GM12878 (cell line): ENCODE results near the gene CYP46A1. TPM values are rescaled to one million over a fixed set of nuclear protein-coding genes. Genes with fewer than 3 reads are reported as not detected.

Experiments
- ATAC-seq: fragments of 200-7000 bp; cut with Tn5 transposase; 3 replicates; pipeline ENCODE4 v1.9.1; 2020; ENCODE audit warnings: mild to moderate bottlenecking, moderate library complexity
- BruUV-seq: library from RNA; stranded (reverse); fragments of 400-500 nt; replicated peaks from 2 replicates; lab custom pipeline; 2021; lab: Mats Ljungman, UMichigan
- CTCF ChIA-PET: fragments of 300-600 bp; sonication (Branson Sonifier 250); formaldehyde crosslinking; extraction: SDS; loops from one replicate; lab custom pipeline; 2021; ENCODE audit warnings: inconsistent platforms; lab: Yijun Ruan, JAX
- POLR2A ChIA-PET: fragments of 350-600 bp; formaldehyde crosslinking; extraction: SDS; loops from one replicate; lab custom pipeline; 2021; ENCODE audit warnings: inconsistent platforms; lab: Charles Lee
- RAD21 ChIA-PET: fragments of 300-600 bp; sonication (Branson Sonifier 250); formaldehyde crosslinking; loops from one replicate; lab custom pipeline; 2023; ENCODE audit warnings: antibody characterized with exemption; ENCODE audit not compliant: unreplicated experiment; lab: Charles Lee
- SMC1A ChIA-PET: fragments of 300-600 bp; sonication (Branson Sonifier 250); formaldehyde crosslinking; loops from one replicate; lab custom pipeline; 2023; ENCODE audit not compliant: unreplicated experiment, uncharacterized antibody; lab: Charles Lee
- DNase-seq: peaks from one replicate; pipeline ENCODE4 v3.0.0-alpha.2; 2011; ENCODE audit warnings: low read depth, low spot score
- FAIRE-seq: peaks from 3 replicates; lab custom pipeline; 2011; peaks lifted over from hg19 to GRCh38; lab: Jason Lieb, UNC
- H2AFZ ChIP-seq: 2 replicates; pipeline ENCODE4 v1.6.0; 2011; ENCODE audit warnings: low read depth, low read length, control low read depth; ENCODE audit not compliant: control insufficient read depth
- H3K27ac ChIP-seq: 2 replicates; pipeline ENCODE4 v1.5.1; 2011; ENCODE audit warnings: control low read depth; ENCODE audit not compliant: control insufficient read depth, insufficient read depth
- H3K27me3 ChIP-seq, 2 experiments: replicated peaks in 1 of 2; 2 replicates each; pipeline versions ENCODE4 v1.6.0 to v1.6.1; 2011; ENCODE audit warnings: low read length in 1 of 2; ENCODE audit not compliant: control insufficient read depth in 2 of 2, insufficient read depth in 2 of 2
- H3K36me3 ChIP-seq, 2 experiments: 2 replicates each; pipeline ENCODE4 v1.5.1; 2011; ENCODE audit warnings: low read length in 1 of 2; ENCODE audit not compliant: control insufficient read depth in 2 of 2, insufficient read depth in 2 of 2
- H3K4me1 ChIP-seq: 2 replicates; pipeline ENCODE4 v1.6.1; 2011; ENCODE audit warnings: mild to moderate bottlenecking, low read length, moderate library complexity, mixed read lengths; ENCODE audit not compliant: control insufficient read depth, insufficient read depth
- H3K4me2 ChIP-seq: 2 replicates; pipeline ENCODE4 v1.6.0; 2011; ENCODE audit warnings: control low read depth; ENCODE audit not compliant: control insufficient read depth, insufficient read depth
- H3K4me3 ChIP-seq: fragments of 200-600 bp; sonication (generic); 2 replicates; pipeline ENCODE4 v1.5.1; 2016
- H3K79me2 ChIP-seq: 2 replicates; pipeline ENCODE4 v1.6.0; 2011; ENCODE audit warnings: low read length; ENCODE audit not compliant: control insufficient read depth, insufficient read depth
- H3K9ac ChIP-seq: 2 replicates; pipeline ENCODE4 v1.8.0; 2011; ENCODE audit warnings: low read length, control low read depth, mixed read lengths; ENCODE audit not compliant: control insufficient read depth, insufficient read depth
- H3K9me3 ChIP-seq: replicated peaks from 3 replicates; pipeline ENCODE4 v1.5.1; 2011; ENCODE audit warnings: mild to moderate bottlenecking, low read length; ENCODE audit not compliant: control insufficient read depth, insufficient read depth
- H4K20me1 ChIP-seq: 2 replicates; pipeline ENCODE4 v1.6.0; 2011; ENCODE audit not compliant: control insufficient read depth, insufficient read depth
- CBFB ChIP-seq: IDR thresholded peaks from 2 replicates; pipeline ENCODE4 v1.6.1; 2016; ENCODE audit warnings: antibody characterized with exemption, low read depth
- CREB1 ChIP-seq: IDR thresholded peaks from 2 replicates; pipeline ENCODE4 v1.6.1; 2012; ENCODE audit warnings: low read depth, mild to moderate bottlenecking, inconsistent platforms
- EZH2 ChIP-seq: IDR thresholded peaks from 2 replicates; pipeline ENCODE4 v1.6.1; 2012; ENCODE audit warnings: low read depth, mild to moderate bottlenecking, control low read depth, inconsistent platforms, low read length, borderline replicate concordance; ENCODE audit not compliant: control insufficient read depth
- NFYA ChIP-seq: IDR thresholded peaks from 2 replicates; pipeline ENCODE4 v1.6.1; 2011; ENCODE audit warnings: low read depth, mild to moderate bottlenecking, low read length, improper control_type of control experiment, borderline replicate concordance
- PAX8 ChIP-seq: fragments of 450-650 bp; IDR thresholded peaks from 2 replicates; pipeline ENCODE4 v1.6.1; 2017; ENCODE audit warnings: mild to moderate bottlenecking, moderate library complexity
- SMARCA5 ChIP-seq: fragments of 450-650 bp; IDR thresholded peaks from 2 replicates; pipeline ENCODE4 v1.6.1; 2017; ENCODE audit warnings: mild to moderate bottlenecking
- SUPT20H ChIP-seq: IDR thresholded peaks from 2 replicates; pipeline ENCODE4 v1.6.1; 2011; ENCODE audit warnings: low read depth, mild to moderate bottlenecking, low read length, moderate library complexity, borderline replicate concordance; ENCODE audit not compliant: control insufficient read depth
- SUZ12 ChIP-seq: fragments of 200-600 bp; sonication (generic); IDR thresholded peaks from one replicate; pipeline ENCODE4 v1.6.1; 2018; ENCODE audit warnings: antibody characterized with exemption, mild to moderate bottlenecking; ENCODE audit not compliant: unreplicated experiment
- TCF3 ChIP-seq: IDR thresholded peaks from 2 replicates; pipeline ENCODE4 v1.6.1; 2012; ENCODE audit warnings: low read depth, mild to moderate bottlenecking, low read length, borderline replicate concordance; ENCODE audit not compliant: insufficient read depth
- ZNF24 ChIP-seq: fragments of 450-650 bp; IDR thresholded peaks from 2 replicates; pipeline ENCODE4 v1.6.1; 2017; ENCODE audit warnings: antibody characterized with exemption, mild to moderate bottlenecking
- WGBS: methylation state at CpG from one replicate; pipeline ENCODE4 v1.1.6; 2016; ENCODE audit warnings: low lambda C conversion rate; ENCODE audit not compliant: insufficient replicate concordance, insufficient coverage; ENCODE audit errors: missing lambda C conversion rate; 5-methylcytosine and 5-hydroxymethylcytosine counted together
- in situ Hi-C: fragments of 300-500 bp; cut with MboI; formaldehyde crosslinking; loops from 9 replicates; pipeline ENCODE4 v1.14.3; 2018; ENCODE audit warnings: mixed read lengths
- intact Hi-C: fragments of 100-400 bp; cut with micrococcal nuclease; formaldehyde crosslinking; loops from one replicate; pipeline ENCODE4 v1.14.2; 2022; ENCODE audit not compliant: unreplicated experiment
- polyA plus RNA-seq, 11 experiments: library from polyadenylated mRNA; depleted of rRNA in 4 of 11; unstranded in 6 of 11; stranded (reverse) in 5 of 11; fragments of >200 nt; fragmentation: Nextera tagmentation in 4 of 11; fragmentation: Illumina TruSeq in 1 of 11; extraction: Ambion mirVana in 4 of 11; extraction: Trizol in 1 of 11; gene quantifications; 1 replicate in 1 of 11; 2 replicates in 10 of 11; pipeline versions ENCODE4 v1.2.1 to v1.2.3, GENCODE V29; 2011 to 2016; ENCODE audit warnings: inconsistent platforms in 2 of 11, missing spikeins in 2 of 11, low read depth in 1 of 11
- total RNA-seq, 4 experiments: library from RNA; depleted of rRNA in 3 of 4; stranded (reverse); fragments of >200 nt in 3 of 4; fragmentation: Illumina TruSeq in 1 of 4; extraction: Trizol in 1 of 4; gene quantifications; 2 replicates each; pipeline versions ENCODE4 v1.2.1 to v1.2.3, GENCODE V29; 2013 to 2021
- TF ChIP-seq, protein P1 (sequence below): fragments of 450-650 bp; IDR thresholded peaks from 2 replicates; pipeline ENCODE4 v1.6.1; 2016; ENCODE audit warnings: mild to moderate bottlenecking, moderate library complexity, borderline replicate concordance

CYP46A1 gene
- total and polyA plus RNA-seq, 10 of the 15 experiments (the other 5 are each of a cell fraction or from before 2014, with no cell fraction given) = 0.04 to 0.11 TPM; not detected in 8

DNA sequence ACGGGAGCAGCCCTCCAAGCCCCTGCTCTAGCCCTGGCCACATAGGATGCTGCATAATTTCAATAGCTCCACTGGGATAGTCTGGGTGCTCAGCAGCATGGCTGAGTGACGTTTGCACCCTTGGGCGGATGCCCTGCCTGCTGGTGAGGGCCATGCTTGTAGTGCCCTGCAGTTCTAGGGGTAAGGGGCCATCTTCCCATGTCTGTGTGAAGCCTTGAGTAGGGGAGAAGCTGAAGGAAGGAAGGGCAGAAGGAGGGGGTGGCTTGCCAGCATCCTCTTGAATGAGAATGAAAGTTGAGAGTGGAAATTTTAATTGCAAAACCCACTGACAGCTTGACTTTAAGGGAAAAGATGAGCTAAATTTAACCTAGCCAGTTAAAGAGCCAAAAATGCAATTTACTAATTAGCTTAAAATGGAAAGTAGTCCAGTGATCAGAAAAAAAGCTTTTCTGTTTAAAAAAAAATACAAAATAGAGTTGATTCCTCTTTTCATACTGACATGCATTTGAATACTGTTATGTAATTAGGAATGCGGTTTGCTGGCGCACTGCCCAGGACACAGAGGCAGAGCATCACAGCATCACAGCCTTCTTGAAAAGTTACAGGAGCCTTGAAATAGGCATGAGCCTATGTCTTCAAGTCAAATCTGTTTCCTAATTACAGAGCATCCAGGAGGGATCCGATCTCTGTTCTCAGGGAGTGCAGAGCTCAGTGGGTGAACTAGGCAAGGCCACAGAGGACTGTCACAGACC lies 90.6 kb downstream of the CYP46A1 start:
- no TSS peak for BruUV-seq
- ChIA-PET CTCF (interaction anchor here (1.5 kb wide), 1 partner anchor 20 kb away, joined by 3 read pairs; no protein-coding TSS in a partner anchor), SMC1A (no interaction called here), RAD21 (interaction anchor here (1.4 kb wide), 1 partner anchor 15 kb away, joined by 4 read pairs; no protein-coding TSS in a partner anchor), POLR2A (no interaction called here)
- no peak overlapping the region for H3K9ac ChIP-seq
- WGBS = 25% methylated on average over 6 of the region's 6 CpGs
- H3K27ac ChIP-seq = no peak overlapping the region
- H3K4me3 ChIP-seq = no peak overlapping the region
- H2AFZ ChIP-seq = no peak overlapping the region
- no peaks in the 10 kb centered on the region for H3K79me2 ChIP-seq
- peaks cover 0 to 1% of the 10 kb centered on the region in 2 experiments; a peak in 1 of 4 replicates for H3K27me3 ChIP-seq
- H3K9me3 ChIP-seq = no peaks in the 10 kb centered on the region
- no peaks in the 10 kb centered on the region for H4K20me1 ChIP-seq
- no peak for TF ChIP-seq SUZ12
- no peak for TF ChIP-seq ZNF24
- TF ChIP-seq PAX8 = no peak
- TF ChIP-seq SUPT20H = no peak
- no peak for TF ChIP-seq EZH2
- TF ChIP-seq, protein P1, sequence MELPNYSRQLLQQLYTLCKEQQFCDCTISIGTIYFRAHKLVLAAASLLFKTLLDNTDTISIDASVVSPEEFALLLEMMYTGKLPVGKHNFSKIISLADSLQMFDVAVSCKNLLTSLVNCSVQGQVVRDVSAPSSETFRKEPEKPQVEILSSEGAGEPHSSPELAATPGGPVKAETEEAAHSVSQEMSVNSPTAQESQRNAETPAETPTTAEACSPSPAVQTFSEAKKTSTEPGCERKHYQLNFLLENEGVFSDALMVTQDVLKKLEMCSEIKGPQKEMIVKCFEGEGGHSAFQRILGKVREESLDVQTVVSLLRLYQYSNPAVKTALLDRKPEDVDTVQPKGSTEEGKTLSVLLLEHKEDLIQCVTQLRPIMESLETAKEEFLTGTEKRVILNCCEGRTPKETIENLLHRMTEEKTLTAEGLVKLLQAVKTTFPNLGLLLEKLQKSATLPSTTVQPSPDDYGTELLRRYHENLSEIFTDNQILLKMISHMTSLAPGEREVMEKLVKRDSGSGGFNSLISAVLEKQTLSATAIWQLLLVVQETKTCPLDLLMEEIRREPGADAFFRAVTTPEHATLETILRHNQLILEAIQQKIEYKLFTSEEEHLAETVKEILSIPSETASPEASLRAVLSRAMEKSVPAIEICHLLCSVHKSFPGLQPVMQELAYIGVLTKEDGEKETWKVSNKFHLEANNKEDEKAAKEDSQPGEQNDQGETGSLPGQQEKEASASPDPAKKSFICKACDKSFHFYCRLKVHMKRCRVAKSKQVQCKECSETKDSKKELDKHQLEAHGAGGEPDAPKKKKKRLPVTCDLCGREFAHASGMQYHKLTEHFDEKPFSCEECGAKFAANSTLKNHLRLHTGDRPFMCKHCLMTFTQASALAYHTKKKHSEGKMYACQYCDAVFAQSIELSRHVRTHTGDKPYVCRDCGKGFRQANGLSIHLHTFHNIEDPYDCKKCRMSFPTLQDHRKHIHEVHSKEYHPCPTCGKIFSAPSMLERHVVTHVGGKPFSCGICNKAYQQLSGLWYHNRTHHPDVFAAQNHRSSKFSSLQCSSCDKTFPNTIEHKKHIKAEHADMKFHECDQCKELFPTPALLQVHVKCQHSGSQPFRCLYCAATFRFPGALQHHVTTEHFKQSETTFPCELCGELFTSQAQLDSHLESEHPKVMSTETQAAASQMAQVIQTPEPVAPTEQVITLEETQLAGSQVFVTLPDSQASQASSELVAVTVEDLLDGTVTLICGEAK = no peak
- TF ChIP-seq NFYA = no peak
- no peak for TF ChIP-seq CREB1
- TF ChIP-seq TCF3 = no peak
- no peak for TF ChIP-seq CBFB
- TF ChIP-seq SMARCA5 = no peak
- no peaks in the 10 kb centered on the region for H3K36me3 ChIP-seq
- intact Hi-C loops (no loop called here), in situ Hi-C loops (no loop called here)
- no peaks in the 10 kb centered on the region for H3K4me1 ChIP-seq
- DNase-seq (no peak), FAIRE-seq (no peak), ATAC-seq (no peak; the same call in 1 of the 3 replicates)
- H3K4me2 ChIP-seq = no peak overlapping the region
